Erythroblast (primary cell): ENCODE results near the gene CDH13.

ENCODE experiments used
- GATA1 ChIP-seq: IDR thresholded peaks from 2 replicates; pipeline ENCODE4 v1.6.1; 2011; ENCODE audit warnings: low read depth, mild to moderate bottlenecking, control low read depth, low read length, moderate library complexity
- POLR2A ChIP-seq: IDR thresholded peaks from 2 replicates; pipeline ENCODE4 v1.6.1; 2011; ENCODE audit warnings: mild to moderate bottlenecking, low read length

- TF ChIP-seq POLR2A (no peak), GATA1 (no peak)
These were observed 538.0 kb downstream of the CDH13 start for GRCh38 chr16:83164816-83165215.
